A673 (cell line): Measurements from ENCODE around the gene APIP. TPM values are rescaled to one million over a fixed set of nuclear protein-coding genes. Genes with fewer than 3 reads are reported as not detected.

Experiments
- BruUV-seq: library from RNA; stranded (reverse); fragments of 400-500 nt; replicated peaks from 2 replicates; lab custom pipeline; 2021; lab: Mats Ljungman, UMichigan
- CTCF ChIA-PET: fragments of 300-600 bp; sonication (Branson Sonifier 250); formaldehyde crosslinking; loops from one replicate; lab custom pipeline; 2022; ENCODE audit warnings: antibody characterized with exemption; lab: Charles Lee
- POLR2A ChIA-PET: fragments of 300-600 bp; sonication (Branson Sonifier 250); formaldehyde crosslinking; loops from one replicate; lab custom pipeline; 2022; ENCODE audit warnings: antibody characterized with exemption; ENCODE audit not compliant: low non-redundant PET; lab: Charles Lee
- DNase-seq: peaks from one replicate; pipeline ENCODE4 v3.0.0-alpha.2; 2015; ENCODE audit warnings: low spot score
- H3K27ac ChIP-seq: fragments of 200-600 bp; sonication (generic); 2 replicates; pipeline ENCODE4 v1.5.1; 2016; ENCODE audit warnings: mixed run types, low read depth, mild to moderate bottlenecking, mixed read lengths, antibody characterized with exemption, low read length; ENCODE audit not compliant: poor library complexity, severe bottlenecking
- H3K27me3 ChIP-seq: fragments of 200-600 bp; sonication (generic); replicated peaks from 2 replicates; pipeline ENCODE4 v1.6.1; 2017; ENCODE audit warnings: mixed run types, low read depth, mild to moderate bottlenecking, mixed read lengths, antibody characterized with exemption, low read length; ENCODE audit not compliant: insufficient read depth, poor library complexity
- H3K36me3 ChIP-seq: fragments of 200-600 bp; sonication (generic); 2 replicates; pipeline ENCODE4 v1.6.1; 2016; ENCODE audit warnings: mixed run types, mild to moderate bottlenecking, mixed read lengths, antibody characterized with exemption, low read length; ENCODE audit not compliant: insufficient read depth, poor library complexity, severe bottlenecking
- H3K4me1 ChIP-seq: fragments of 200-600 bp; sonication (generic); 2 replicates; pipeline ENCODE4 v1.6.1; 2017; ENCODE audit warnings: mixed run types, mild to moderate bottlenecking, mixed read lengths, antibody characterized with exemption, low read length; ENCODE audit not compliant: insufficient read depth, poor library complexity, severe bottlenecking
- H3K4me3 ChIP-seq: fragments of 200-600 bp; sonication (generic); 2 replicates; pipeline ENCODE4 v1.5.1; 2016; ENCODE audit warnings: low read depth, mixed run types, mild to moderate bottlenecking, mixed read lengths, low read length; ENCODE audit not compliant: poor library complexity, severe bottlenecking
- H3K9me3 ChIP-seq: fragments of 200-600 bp; sonication (generic); 2 replicates; pipeline ENCODE4 v1.6.1; 2016; ENCODE audit warnings: mixed run types, low read depth, mild to moderate bottlenecking, mixed read lengths, antibody characterized with exemption, low read length; ENCODE audit not compliant: poor library complexity, severe bottlenecking
- CTCF ChIP-seq: fragments of 300-800, 200-600 bp; sonication (generic); conservative IDR thresholded peaks from 2 replicates; pipeline ENCODE4 v1.5.1; 2017; ENCODE audit warnings: low read depth, mild to moderate bottlenecking, antibody characterized with exemption, low read length, moderate library complexity, mixed read lengths
- EZH2 ChIP-seq: fragments of 200-600 bp; sonication (generic); IDR thresholded peaks from 2 replicates; pipeline ENCODE4 v1.6.1; 2017; ENCODE audit warnings: borderline replicate concordance, low read depth, mild to moderate bottlenecking, mixed read lengths, antibody characterized with exemption, low read length; ENCODE audit not compliant: poor library complexity, severe bottlenecking
- intact Hi-C: fragments of 100-400 bp; cut with micrococcal nuclease; formaldehyde crosslinking; loops from one replicate; pipeline ENCODE4 v1.10.0; 2022; ENCODE audit not compliant: unreplicated experiment
- total RNA-seq: library from RNA; stranded (reverse); gene quantifications from 2 replicates; pipeline ENCODE4 v1.2.3, GENCODE V29; 2021

APIP gene
- total RNA-seq, 1 experiment from 2014 or later, result 99.8 TPM

- TF ChIP-seq CTCF, result no peak
- no peak for TF ChIP-seq EZH2
- Histone ChIP-seq H3K4me1 (no peaks in the 10 kb centered on the region), H3K9me3 (no peaks in the 10 kb centered on the region), H3K4me3 (no peak overlapping the region), H3K27ac (no peak overlapping the region), H3K36me3 (no peaks in the 10 kb centered on the region), H3K27me3 (peaks cover 21% of the 10 kb centered on the region)
- ChIA-PET POLR2A (no interaction called here), CTCF (no interaction called here)
- no peak for DNase-seq
- intact Hi-C loops, result no loop called here
- BruUV-seq, result no TSS peak
These were observed 51.8 kb downstream of the APIP start for GRCh38 chr11:34864424-34864823.

GRCh38 chr11:34863048-34863447, 53.1 kb downstream of the APIP start:
- Histone ChIP-seq H3K27me3 (peaks cover 21% of the 10 kb centered on the region), H3K9me3 (no peaks in the 10 kb centered on the region), H3K27ac (no peak overlapping the region), H3K4me3 (no peak overlapping the region), H3K36me3 (no peaks in the 10 kb centered on the region), H3K4me1 (no peaks in the 10 kb centered on the region)
- CTCF ChIA-PET, result no interaction called here
- POLR2A ChIA-PET, result no interaction called here
- DNase-seq, result no peak
- intact Hi-C loops, result no loop called here
- no TSS peak for BruUV-seq
- no peak for TF ChIP-seq EZH2
- no peak for TF ChIP-seq CTCF

DNA sequence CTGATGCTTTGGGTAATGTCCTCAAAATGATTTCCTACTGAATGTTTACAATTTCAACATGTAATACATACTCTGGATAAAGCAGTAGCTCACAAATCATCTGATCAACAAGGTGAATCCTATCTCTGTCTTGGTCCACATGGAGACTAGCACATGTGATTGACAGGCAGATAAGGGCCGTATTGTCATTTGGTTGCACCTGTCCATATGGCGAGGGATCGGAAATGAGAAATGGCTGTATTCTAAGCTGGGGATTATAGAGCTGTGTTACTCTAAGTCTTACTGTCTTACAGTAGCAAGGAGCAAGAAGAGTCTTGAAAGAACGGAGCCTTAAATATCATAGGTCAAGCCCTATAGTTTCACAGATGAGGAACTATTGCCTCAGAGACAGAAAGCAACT, 55.7 kb downstream of the APIP start:
- H3K36me3 ChIP-seq, result no peaks in the 10 kb centered on the region
- intact Hi-C loops, result no loop called here
- no peak for TF ChIP-seq CTCF
- no peak for TF ChIP-seq EZH2
- H3K4me3 ChIP-seq, result no peak overlapping the region
- H3K9me3 ChIP-seq, result no peaks in the 10 kb centered on the region
- CTCF ChIA-PET, result no interaction called here
- no peaks in the 10 kb centered on the region for H3K4me1 ChIP-seq
- POLR2A ChIA-PET, result no interaction called here
- no peak overlapping the region for H3K27ac ChIP-seq
- H3K27me3 ChIP-seq, result peaks cover 21% of the 10 kb centered on the region
- DNase-seq, result no peak
- BruUV-seq, result no TSS peak
